Measurements from ENCODE around the gene DZIP1.

The DZIP1 gene

DNA sequence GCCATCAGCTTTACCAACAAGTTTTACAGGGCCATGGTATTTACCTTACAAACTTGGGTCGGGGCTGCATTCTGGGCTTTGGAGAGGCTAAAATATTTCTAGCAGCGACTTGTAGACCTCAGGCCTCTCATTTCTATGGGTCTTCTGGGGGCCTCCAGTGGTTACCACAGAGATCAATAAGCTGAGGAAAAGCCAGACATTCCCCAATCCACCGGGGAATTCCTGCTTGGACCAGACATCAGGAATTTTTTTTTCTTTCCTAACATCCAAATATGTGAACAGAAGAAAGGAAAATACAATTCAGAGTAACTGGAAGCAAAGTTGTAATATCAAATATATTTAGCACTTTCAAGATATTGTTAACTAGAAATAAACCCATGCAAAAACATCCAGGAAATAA lies 1.5 kb downstream of the DZIP1 start:
- Histone ChIP-seq H3K4me3 (ENCODE audit: low read depth in 1 of 2, low read length in 2 of 2) (peak overlapping the region in 1 of 2 donors; percentile 76), H3K27me3 (ENCODE audit: control insufficient read depth in 1 of 2, insufficient read depth in 2 of 2, low read length in 2 of 2) (no peaks in the 10 kb centered on the region), H3K9ac (ENCODE audit: low read length) (no peak overlapping the region), H3K36me3 (ENCODE audit: insufficient read depth, low read length) (no peaks in the 10 kb centered on the region), H3K4me1 (ENCODE audit: insufficient read depth, low read length) (peaks cover 23% of the 10 kb centered on the region), H3K9me3 (ENCODE audit: low read length) (no peaks in the 10 kb centered on the region), H3K27ac (ENCODE audit: low read depth, low read length) (peak overlapping the region; percentile 79)

DNA sequence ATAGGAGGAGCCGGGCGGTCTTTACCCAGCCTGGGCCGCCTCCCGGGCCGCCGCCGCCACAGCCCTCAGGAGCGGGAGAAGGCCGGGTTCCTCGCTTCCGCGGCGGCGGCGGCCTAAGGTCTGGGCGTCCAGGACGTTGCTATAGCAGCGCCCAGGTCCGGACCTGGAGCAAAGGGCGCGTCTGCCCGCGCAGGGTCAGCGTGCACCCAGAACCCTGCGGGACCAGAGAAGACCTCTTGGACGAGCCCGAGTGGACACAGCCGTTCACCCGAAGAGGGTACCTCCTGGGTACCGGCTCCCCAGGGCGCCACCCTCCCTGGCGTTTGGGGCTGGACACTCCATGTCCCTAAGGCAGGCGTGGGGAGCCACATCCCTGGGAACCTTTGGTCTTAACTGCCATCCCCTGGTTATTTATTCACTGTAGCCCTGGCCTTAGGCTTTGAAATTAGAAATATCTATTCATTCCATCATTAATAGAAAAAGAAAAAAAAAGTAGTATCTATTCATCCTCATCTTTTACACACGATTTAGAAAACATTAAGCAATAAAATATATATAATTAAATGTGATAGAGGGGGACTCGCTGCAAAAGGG lies 2.4 kb downstream of the DZIP1 start:
- peaks cover 23% of the 10 kb centered on the region for H3K4me1 ChIP-seq (ENCODE audit: insufficient read depth, low read length)
- H3K27me3 ChIP-seq (ENCODE audit: control insufficient read depth in 1 of 2, insufficient read depth in 2 of 2, low read length in 2 of 2), result no peaks in the 10 kb centered on the region
- H3K9ac ChIP-seq (ENCODE audit: low read length), result no peak overlapping the region
- no peaks in the 10 kb centered on the region for H3K36me3 ChIP-seq (ENCODE audit: insufficient read depth, low read length)
- H3K4me3 ChIP-seq (ENCODE audit: low read depth in 1 of 2, low read length in 2 of 2), result peak overlapping the region; percentile 36 to 56
- no peak overlapping the region for H3K27ac ChIP-seq (ENCODE audit: low read depth, low read length)
- no peaks in the 10 kb centered on the region for H3K9me3 ChIP-seq (ENCODE audit: low read length)

DNA sequence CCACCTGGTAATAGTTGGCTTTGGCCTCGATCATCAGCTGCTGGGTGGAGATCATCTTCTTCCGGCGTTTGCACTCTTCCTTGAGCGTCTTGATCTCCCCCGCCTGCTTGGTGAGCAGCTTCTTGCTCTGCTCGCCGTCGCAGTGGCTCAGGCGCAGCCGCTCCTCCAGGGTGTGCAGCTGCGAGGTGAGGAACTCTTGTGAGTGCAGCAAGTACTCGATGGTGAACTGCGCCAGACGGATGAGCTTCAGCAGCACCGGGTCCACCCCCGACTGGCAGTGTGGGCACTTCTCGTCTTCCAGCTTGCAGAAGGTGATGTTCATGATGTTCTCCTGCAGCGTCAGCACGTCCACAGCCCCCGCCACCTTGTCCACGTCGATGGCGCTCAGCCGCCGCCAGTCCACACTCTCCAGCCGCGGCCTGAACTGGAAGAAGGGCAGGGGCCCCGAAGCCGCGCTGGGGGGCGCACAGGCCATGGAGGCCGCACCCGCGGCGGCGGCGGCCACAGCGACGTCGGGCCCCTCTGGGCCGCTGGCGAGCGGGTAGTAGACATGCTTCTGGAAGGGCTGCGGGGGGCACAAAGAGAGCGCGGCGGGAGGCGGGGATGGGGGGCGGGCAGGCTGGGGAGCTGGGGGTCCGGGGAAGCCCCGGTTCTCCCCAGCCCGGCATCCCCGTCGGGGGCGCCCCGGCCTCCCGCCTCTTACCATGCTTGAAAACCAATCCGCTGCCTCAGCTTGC lies 3.0 kb downstream of the DZIP1 start:
- Histone ChIP-seq H3K9ac (ENCODE audit: low read length) (no peak overlapping the region), H3K4me3 (ENCODE audit: low read depth in 1 of 2, low read length in 2 of 2) (peak overlapping the region; percentile 21 to 56), H3K9me3 (ENCODE audit: low read length) (no peaks in the 10 kb centered on the region), H3K27ac (ENCODE audit: low read depth, low read length) (no peak overlapping the region), H3K36me3 (ENCODE audit: insufficient read depth, low read length) (no peaks in the 10 kb centered on the region), H3K4me1 (ENCODE audit: insufficient read depth, low read length) (peaks cover 23% of the 10 kb centered on the region), H3K27me3 (ENCODE audit: control insufficient read depth in 1 of 2, insufficient read depth in 2 of 2, low read length in 2 of 2) (no peaks in the 10 kb centered on the region)

DNA sequence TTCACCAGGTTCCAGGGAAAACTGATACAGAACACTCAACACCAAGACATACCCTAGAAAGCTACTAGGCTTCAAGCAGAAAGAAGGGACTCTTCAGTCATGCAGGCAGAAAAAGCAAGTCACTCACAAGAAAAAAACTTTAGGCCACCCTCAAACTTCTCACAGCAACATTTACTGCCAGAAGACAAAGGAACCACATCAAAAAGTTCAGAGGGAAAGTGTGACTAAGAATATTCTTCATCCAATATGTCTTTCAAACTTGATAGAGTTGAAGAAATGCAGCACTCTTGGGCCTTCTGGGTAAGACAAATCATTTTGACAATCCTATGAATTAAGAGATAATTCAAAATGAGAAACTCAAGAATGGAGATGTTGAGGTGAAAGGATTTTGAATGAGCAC lies 7.7 kb downstream of the DZIP1 start:
- Histone ChIP-seq H3K9me3 (ENCODE audit: low read length) (no peaks in the 10 kb centered on the region), H3K4me3 (ENCODE audit: low read depth in 1 of 2, low read length in 2 of 2) (no peak overlapping the region), H3K27ac (ENCODE audit: low read depth, low read length) (no peak overlapping the region), H3K4me1 (ENCODE audit: insufficient read depth, low read length) (peaks cover 12% of the 10 kb centered on the region), H3K36me3 (ENCODE audit: insufficient read depth, low read length) (peaks cover 17% of the 10 kb centered on the region), H3K9ac (ENCODE audit: low read length) (no peak overlapping the region), H3K27me3 (ENCODE audit: control insufficient read depth in 1 of 2, insufficient read depth in 2 of 2, low read length in 2 of 2) (no peaks in the 10 kb centered on the region)

- Histone ChIP-seq H3K9me3 (ENCODE audit: low read length) (no peaks in the 10 kb centered on the region), H3K9ac (ENCODE audit: low read length) (no peak overlapping the region), H3K4me1 (ENCODE audit: insufficient read depth, low read length) (no peaks in the 10 kb centered on the region), H3K4me3 (ENCODE audit: low read depth in 1 of 2, low read length in 2 of 2) (no peak overlapping the region), H3K27me3 (ENCODE audit: control insufficient read depth in 1 of 2, insufficient read depth in 2 of 2, low read length in 2 of 2) (no peaks in the 10 kb centered on the region), H3K36me3 (ENCODE audit: insufficient read depth, low read length) (peaks cover 49% of the 10 kb centered on the region), H3K27ac (ENCODE audit: low read depth, low read length) (no peak overlapping the region)
Measured at GRCh38 chr13:95630593-95630992, 13.9 kb downstream of the DZIP1 start.

DNA sequence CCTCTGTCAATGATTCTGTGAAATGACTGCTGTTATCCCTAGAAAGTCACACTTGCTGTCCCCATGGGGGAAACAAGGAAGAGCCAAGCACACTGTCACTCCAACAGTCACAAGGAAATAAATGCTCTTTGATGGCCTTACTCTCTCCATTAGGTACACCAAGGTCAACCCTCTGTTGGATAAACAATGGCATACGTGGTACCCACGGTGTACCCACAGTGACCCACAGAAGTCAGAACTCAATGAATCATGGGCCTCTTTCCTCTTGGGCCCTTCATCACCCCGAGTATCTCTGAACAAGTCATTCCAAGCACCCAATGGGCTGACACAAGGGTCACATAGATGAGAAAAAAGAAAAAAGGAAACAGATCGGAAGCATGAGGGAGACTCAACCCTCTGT lies 15.4 kb downstream of the DZIP1 start:
- Histone ChIP-seq H3K36me3 (ENCODE audit: insufficient read depth, low read length) (peaks cover 56% of the 10 kb centered on the region), H3K27ac (ENCODE audit: low read depth, low read length) (no peak overlapping the region), H3K4me1 (ENCODE audit: insufficient read depth, low read length) (no peaks in the 10 kb centered on the region), H3K9ac (ENCODE audit: low read length) (no peak overlapping the region), H3K9me3 (ENCODE audit: low read length) (no peaks in the 10 kb centered on the region), H3K27me3 (ENCODE audit: control insufficient read depth in 1 of 2, insufficient read depth in 2 of 2, low read length in 2 of 2) (no peaks in the 10 kb centered on the region), H3K4me3 (ENCODE audit: low read depth in 1 of 2, low read length in 2 of 2) (no peak overlapping the region)

GRCh38 chr13:95628488-95628887 lies 16.0 kb downstream of the DZIP1 start:
- no peaks in the 10 kb centered on the region for H3K27me3 ChIP-seq (ENCODE audit: control insufficient read depth in 1 of 2, insufficient read depth in 2 of 2, low read length in 2 of 2)
- H3K4me3 ChIP-seq (ENCODE audit: low read depth in 1 of 2, low read length in 2 of 2), result no peak overlapping the region
- H3K27ac ChIP-seq (ENCODE audit: low read depth, low read length), result no peak overlapping the region
- peaks cover 55% of the 10 kb centered on the region for H3K36me3 ChIP-seq (ENCODE audit: insufficient read depth, low read length)
- no peaks in the 10 kb centered on the region for H3K4me1 ChIP-seq (ENCODE audit: insufficient read depth, low read length)
- H3K9ac ChIP-seq (ENCODE audit: low read length), result no peak overlapping the region
- H3K9me3 ChIP-seq (ENCODE audit: low read length), result no peaks in the 10 kb centered on the region

DNA sequence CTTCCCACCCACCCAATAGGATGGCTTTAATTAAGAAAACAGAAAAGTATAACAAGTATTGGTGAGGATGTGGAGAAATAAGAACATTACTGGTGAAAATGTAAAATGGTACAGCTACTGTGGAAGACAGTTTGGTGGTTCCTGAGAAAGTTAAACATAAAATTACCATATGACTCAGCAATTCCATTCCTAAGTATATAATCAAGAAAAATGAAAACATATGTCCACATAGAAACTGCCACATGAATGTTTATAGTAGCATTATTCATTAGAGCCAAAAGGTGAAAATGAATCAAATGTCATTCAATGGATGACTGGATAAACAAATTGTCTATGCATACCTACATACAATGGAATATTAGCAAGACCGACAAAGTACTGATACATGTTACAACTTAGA lies 16.9 kb downstream of the DZIP1 start:
- Histone ChIP-seq H3K27ac (ENCODE audit: low read depth, low read length) (no peak overlapping the region), H3K4me3 (ENCODE audit: low read depth in 1 of 2, low read length in 2 of 2) (no peak overlapping the region), H3K27me3 (ENCODE audit: control insufficient read depth in 1 of 2, insufficient read depth in 2 of 2, low read length in 2 of 2) (no peaks in the 10 kb centered on the region), H3K9ac (ENCODE audit: low read length) (no peak overlapping the region), H3K36me3 (ENCODE audit: insufficient read depth, low read length) (peaks cover 47% of the 10 kb centered on the region), H3K4me1 (ENCODE audit: insufficient read depth, low read length) (no peaks in the 10 kb centered on the region), H3K9me3 (ENCODE audit: low read length) (no peaks in the 10 kb centered on the region)

- no peak overlapping the region for H3K9ac ChIP-seq (ENCODE audit: low read length)
- H3K4me1 ChIP-seq (ENCODE audit: insufficient read depth, low read length), result no peaks in the 10 kb centered on the region
- H3K9me3 ChIP-seq (ENCODE audit: low read length), result no peaks in the 10 kb centered on the region
- no peaks in the 10 kb centered on the region for H3K27me3 ChIP-seq (ENCODE audit: control insufficient read depth in 1 of 2, insufficient read depth in 2 of 2, low read length in 2 of 2)
- H3K36me3 ChIP-seq (ENCODE audit: insufficient read depth, low read length), result peaks cover 47% of the 10 kb centered on the region
- H3K4me3 ChIP-seq (ENCODE audit: low read depth in 1 of 2, low read length in 2 of 2), result no peak overlapping the region
- no peak overlapping the region for H3K27ac ChIP-seq (ENCODE audit: low read depth, low read length)
Measured at GRCh38 chr13:95626768-95627167, 17.7 kb downstream of the DZIP1 start.

GRCh38 chr13:95624020-95624419 lies 20.5 kb downstream of the DZIP1 start:
- no peaks in the 10 kb centered on the region for H3K27me3 ChIP-seq (ENCODE audit: control insufficient read depth in 1 of 2, insufficient read depth in 2 of 2, low read length in 2 of 2)
- H3K36me3 ChIP-seq (ENCODE audit: insufficient read depth, low read length), result peaks cover 34% of the 10 kb centered on the region
- no peaks in the 10 kb centered on the region for H3K4me1 ChIP-seq (ENCODE audit: insufficient read depth, low read length)
- no peaks in the 10 kb centered on the region for H3K9me3 ChIP-seq (ENCODE audit: low read length)
- no peak overlapping the region for H3K27ac ChIP-seq (ENCODE audit: low read depth, low read length)
- no peak overlapping the region for H3K9ac ChIP-seq (ENCODE audit: low read length)
- no peak overlapping the region for H3K4me3 ChIP-seq (ENCODE audit: low read depth in 1 of 2, low read length in 2 of 2)

- H3K4me1 ChIP-seq (ENCODE audit: insufficient read depth, low read length), result no peaks in the 10 kb centered on the region
Measured at GRCh38 chr13:95623141-95623540, 21.4 kb downstream of the DZIP1 start.

More at GRCh38 chr13:95623141-95623540, 21.4 kb downstream of the DZIP1 start:
- Histone ChIP-seq H3K9ac (ENCODE audit: low read length) (no peak overlapping the region), H3K36me3 (ENCODE audit: insufficient read depth, low read length) (peaks cover 35% of the 10 kb centered on the region), H3K27ac (ENCODE audit: low read depth, low read length) (no peak overlapping the region), H3K9me3 (ENCODE audit: low read length) (no peaks in the 10 kb centered on the region), H3K27me3 (ENCODE audit: control insufficient read depth in 1 of 2, insufficient read depth in 2 of 2, low read length in 2 of 2) (no peaks in the 10 kb centered on the region), H3K4me3 (ENCODE audit: low read depth in 1 of 2, low read length in 2 of 2) (no peak overlapping the region)

All from muscle layer of colon (tissue), 2 donors.